ENCODE measurements around the gene PUS3. TPM values are rescaled to one million over a fixed set of nuclear protein-coding genes. Genes with fewer than 3 reads are reported as not detected.

PUS3 gene
- total RNA-seq, 2 experiments from 2014 or later: 11.9 to 16.0 TPM

- Mint-ChIP-seq H3K4me3 (peak within 1 kb of the TSS; percentile 96), H3K9me3 (ENCODE audit: insufficient read depth) (no peaks in the 10 kb centered on the region), H3K36me3 (ENCODE audit: low read depth) (peaks cover 23% of the 10 kb centered on the region), H3K4me1 (ENCODE audit: low read depth) (peaks cover 26% of the 10 kb centered on the region), H3K27me3 (ENCODE audit: low read depth) (peaks cover 16% of the 10 kb centered on the region), H3K27ac (no peak within 1 kb of the TSS)
- CTCF ChIA-PET: interaction anchor here (1.7 to 2.1 kb wide), 2 partner anchors 17 to 290 kb away, joined by 9 to 17 read pairs; partner anchors contain the start of gene HYLS1
- POLR2A ChIA-PET: interaction anchor here (1.9 kb wide), 1 partner anchor 17 kb away, joined by 37 read pairs; the partner anchor contains the start of gene HYLS1
- peak; percentile 34 for DNase-seq
- peak; percentile 27 for ATAC-seq
These were observed 979 bp upstream of the PUS3 start, which contains the start of gene DDX25 for GRCh38 chr11:125903711-125904659. TSS of gene DDX25 (plus strand) at chr11:125904508. CDS start at chr11:125904518, 10 bp downstream.

GRCh38 chr11:125902277-125902926 is 604 bp downstream of the PUS3 start:
- peaks cover 15% of the 10 kb centered on the region for H3K27me3 Mint-ChIP-seq (ENCODE audit: low read depth)
- CTCF ChIA-PET: interaction anchor here (0.9 to 2.1 kb wide), 5 partner anchors 13 to 291 kb away, joined by 3 to 17 read pairs (median 3); partner anchors contain the start of gene HYLS1
- H3K36me3 Mint-ChIP-seq (ENCODE audit: low read depth): peaks cover 27% of the 10 kb centered on the region
- DNase-seq (no peak), ATAC-seq (no peak)
- H3K9me3 Mint-ChIP-seq (ENCODE audit: insufficient read depth): no peaks in the 10 kb centered on the region
- H3K4me1 Mint-ChIP-seq (ENCODE audit: low read depth): peaks cover 35% of the 10 kb centered on the region
- peak overlapping the region; percentile 96 for H3K4me3 Mint-ChIP-seq
- H3K27ac Mint-ChIP-seq: peak overlapping the region; percentile 90
- POLR2A ChIA-PET: interaction anchor here (1.2 to 1.9 kb wide), 3 partner anchors 15 to 333 kb away, joined by 3 to 37 read pairs (median 3); partner anchors contain the start of genes CHEK1, EI24 and HYLS1

- H3K9me3 Mint-ChIP-seq (ENCODE audit: insufficient read depth): no peaks in the 10 kb centered on the region
- H3K4me3 Mint-ChIP-seq: peak overlapping the region; percentile 96
- CTCF ChIA-PET: interaction anchor here (2.1 kb wide), 1 partner anchor 292 kb away, joined by 9 read pairs; no protein-coding TSS in a partner anchor
- H3K27ac Mint-ChIP-seq: peak overlapping the region; percentile 68
- H3K36me3 Mint-ChIP-seq (ENCODE audit: low read depth): peaks cover 27% of the 10 kb centered on the region
- DNase-seq: no peak
- POLR2A ChIA-PET: interaction anchor here (1.9 kb wide), 1 partner anchor 14 kb away, joined by 37 read pairs; the partner anchor contains the start of gene HYLS1
- no peak for ATAC-seq
- H3K4me1 Mint-ChIP-seq (ENCODE audit: low read depth): peaks cover 36% of the 10 kb centered on the region
- peaks cover 15% of the 10 kb centered on the region for H3K27me3 Mint-ChIP-seq (ENCODE audit: low read depth)
These were observed 1.1 kb downstream of the PUS3 start for GRCh38 chr11:125901872-125902271.

- CTCF ChIA-PET: interaction anchor here (1.0 to 1.1 kb wide), 2 partner anchors 12 to 301 kb away, joined by 3 to 4 read pairs; no protein-coding TSS in a partner anchor
- Mint-ChIP-seq H3K36me3 (ENCODE audit: low read depth) (peaks cover 44% of the 10 kb centered on the region), H3K9me3 (ENCODE audit: insufficient read depth) (no peaks in the 10 kb centered on the region), H3K4me3 (no peak overlapping the region), H3K4me1 (ENCODE audit: low read depth) (peaks cover 29% of the 10 kb centered on the region), H3K27ac (no peak overlapping the region), H3K27me3 (ENCODE audit: low read depth) (no peaks in the 10 kb centered on the region)
- ATAC-seq: no peak
- POLR2A ChIA-PET: no interaction called here
- no peak for DNase-seq
These were observed 10.0 kb downstream of the PUS3 start for GRCh38 chr11:125892994-125893393.

- no peak overlapping the region for H3K27ac Mint-ChIP-seq
- peaks cover 44% of the 10 kb centered on the region for H3K36me3 Mint-ChIP-seq (ENCODE audit: low read depth)
- H3K4me1 Mint-ChIP-seq (ENCODE audit: low read depth): peaks cover 27% of the 10 kb centered on the region
- ChIA-PET CTCF (interaction anchor here (1.0 to 1.1 kb wide), 2 partner anchors 11 to 302 kb away, joined by 3 to 4 read pairs; no protein-coding TSS in a partner anchor), POLR2A (no interaction called here)
- no peak for ATAC-seq
- no peaks in the 10 kb centered on the region for H3K9me3 Mint-ChIP-seq (ENCODE audit: insufficient read depth)
- DNase-seq: no peak
- no peak overlapping the region for H3K4me3 Mint-ChIP-seq
- H3K27me3 Mint-ChIP-seq (ENCODE audit: low read depth): no peaks in the 10 kb centered on the region
These were observed 10.9 kb downstream of the PUS3 start for GRCh38 chr11:125892071-125892470.

GRCh38 chr11:125890447-125891100 is 12.4 kb downstream of the PUS3 start:
- DNase-seq (no peak), ATAC-seq (no peak)
- Mint-ChIP-seq H3K36me3 (ENCODE audit: low read depth) (peaks cover 43% of the 10 kb centered on the region), H3K4me1 (ENCODE audit: low read depth) (peaks cover 37% of the 10 kb centered on the region), H3K27ac (no peak overlapping the region), H3K4me3 (no peak overlapping the region), H3K27me3 (ENCODE audit: low read depth) (no peaks in the 10 kb centered on the region), H3K9me3 (ENCODE audit: insufficient read depth) (no peaks in the 10 kb centered on the region)
- ChIA-PET CTCF (interaction anchor here (0.7 to 1.2 kb wide), 2 partner anchors 9 to 27 kb away, joined by 3 to 5 read pairs; no protein-coding TSS in a partner anchor), POLR2A (no interaction called here)

- no peaks in the 10 kb centered on the region for H3K9me3 Mint-ChIP-seq (ENCODE audit: insufficient read depth)
- ATAC-seq (peak; percentile 92), DNase-seq (peak; percentile 97)
- no peaks in the 10 kb centered on the region for H3K27me3 Mint-ChIP-seq (ENCODE audit: low read depth)
- peaks cover 21% of the 10 kb centered on the region for H3K36me3 Mint-ChIP-seq (ENCODE audit: low read depth)
- ChIA-PET POLR2A (interaction anchor here (0.6 to 2.5 kb wide), 15 partner anchors 9 to 934 kb away, joined by 3 to 37 read pairs (median 6); partner anchors contain the start of genes CCDC15, CHEK1, DCPS and EI24), CTCF (interaction anchor here (0.7 to 2.5 kb wide), 7 partner anchors 9 to 324 kb away, joined by 3 to 18 read pairs (median 12); partner anchors contain the start of genes CHEK1, FAM118B, PUS3 and RPUSD4)
- peak within 1 kb of the TSS; percentile 99 for H3K27ac Mint-ChIP-seq
- peaks cover 33% of the 10 kb centered on the region for H3K4me1 Mint-ChIP-seq (ENCODE audit: low read depth)
- H3K4me3 Mint-ChIP-seq: peak within 1 kb of the TSS; percentile 86
These were observed 15.4 kb downstream of the PUS3 start, which contains the start of gene HYLS1 for GRCh38 chr11:125887373-125888324. TSS of gene HYLS1 (plus strand) at chr11:125887668. CDS start at chr11:125899369, 11,701 bp downstream.

- peaks cover 3% of the 10 kb centered on the region for H3K27me3 Mint-ChIP-seq (ENCODE audit: low read depth)
- H3K27ac Mint-ChIP-seq: peak overlapping the region; percentile 99
- H3K36me3 Mint-ChIP-seq (ENCODE audit: low read depth): peaks cover 17% of the 10 kb centered on the region
- ATAC-seq: peak; percentile 37
- peak; percentile 62 for DNase-seq
- ChIA-PET CTCF (interaction anchor here (1.4 to 2.5 kb wide), 5 partner anchors 8 to 261 kb away, joined by 5 to 18 read pairs (median 12); partner anchors contain the start of genes CHEK1 and PUS3), POLR2A (interaction anchor here (0.7 to 2.5 kb wide), 13 partner anchors 10 to 933 kb away, joined by 3 to 37 read pairs (median 7); partner anchors contain the start of genes CCDC15, DCPS, EI24 and FAM118B)
- peaks cover 33% of the 10 kb centered on the region for H3K4me1 Mint-ChIP-seq (ENCODE audit: low read depth)
- peak overlapping the region; percentile 86 for H3K4me3 Mint-ChIP-seq
- no peaks in the 10 kb centered on the region for H3K9me3 Mint-ChIP-seq (ENCODE audit: insufficient read depth)
These were observed 16.0 kb downstream of the PUS3 start for GRCh38 chr11:125886997-125887372.

GRCh38 chr11:125883375-125883774 is 19.6 kb downstream of the PUS3 start:
- Mint-ChIP-seq H3K4me3 (no peak overlapping the region), H3K27ac (no peak overlapping the region)

GRCh38 chr11:125881291-125881690 is 21.7 kb downstream of the PUS3 start:
- no peak overlapping the region for H3K4me3 Mint-ChIP-seq
- ChIA-PET CTCF (interaction anchor here (1.2 kb wide), 1 partner anchor 11 kb away, joined by 3 read pairs; no protein-coding TSS in a partner anchor), POLR2A (no interaction called here)
- no peak overlapping the region for H3K27ac Mint-ChIP-seq
- ATAC-seq (no peak), DNase-seq (no peak)
- H3K27me3 Mint-ChIP-seq (ENCODE audit: low read depth): peaks cover 25% of the 10 kb centered on the region
- no peaks in the 10 kb centered on the region for H3K36me3 Mint-ChIP-seq (ENCODE audit: low read depth)
- peaks cover 4% of the 10 kb centered on the region for H3K4me1 Mint-ChIP-seq (ENCODE audit: low read depth)
- no peaks in the 10 kb centered on the region for H3K9me3 Mint-ChIP-seq (ENCODE audit: insufficient read depth)

More at GRCh38 chr11:125883375-125883774, 19.6 kb downstream of the PUS3 start:
- DNase-seq: no peak
- ATAC-seq: no peak
- H3K36me3 Mint-ChIP-seq (ENCODE audit: low read depth): peaks cover 6% of the 10 kb centered on the region
- H3K4me1 Mint-ChIP-seq (ENCODE audit: low read depth): peaks cover 18% of the 10 kb centered on the region
- no peaks in the 10 kb centered on the region for H3K9me3 Mint-ChIP-seq (ENCODE audit: insufficient read depth)
- H3K27me3 Mint-ChIP-seq (ENCODE audit: low read depth): peaks cover 21% of the 10 kb centered on the region
- POLR2A ChIA-PET: no interaction called here
- CTCF ChIA-PET: no interaction called here

Data from activated CD8-positive, alpha-beta T cell treated with anti-CD3 and anti-CD28 coated beads, Interleukin-2, amount 10 ng/mL, durations not matched to agents 7 days and 5 days (primary cell).